SU-DHL-6 (cell line): Measurements from ENCODE around the gene IL1R2.

ENCODE experiments used
- CTCF ChIP-seq: fragments of 200-600 bp; sonication (generic); IDR thresholded peaks from one replicate; pipeline ENCODE4 v1.5.1; 2017; ENCODE audit warnings: antibody characterized with exemption, mild to moderate bottlenecking, low read length, moderate library complexity; ENCODE audit not compliant: insufficient read depth, poor library complexity, severe bottlenecking
- EZH2phosphoT487 ChIP-seq: fragments of 200-600 bp; sonication (generic), shearing (Covaris generic); conservative IDR thresholded peaks from 2 replicates; pipeline ENCODE4 v1.6.1; 2018; ENCODE audit warnings: mild to moderate bottlenecking, antibody characterized with exemption, low read length, moderate library complexity, mixed read lengths

GRCh38 chr2:101980368-101980767, 11.4 kb upstream of the IL1R2 start:
- TF ChIP-seq CTCF = no peak
- no peak for TF ChIP-seq EZH2phosphoT487
